SIG-M5 treated with dmso at 0.1 percent for 504 hours (cell line): ENCODE data around the gene LILRA1.
"Not testable (repeated sequence)": the region's sequence is repeated elsewhere in the genome, so short reads cannot be mapped to it uniquely, and the experiment has no call there.

Experiments used
- DNase-seq: peaks from one replicate; lab custom pipeline; 2025; ENCODE audit not compliant: unreplicated experiment; lab: John Stamatoyannopoulos, UW

Gene LILRA1

DNA sequence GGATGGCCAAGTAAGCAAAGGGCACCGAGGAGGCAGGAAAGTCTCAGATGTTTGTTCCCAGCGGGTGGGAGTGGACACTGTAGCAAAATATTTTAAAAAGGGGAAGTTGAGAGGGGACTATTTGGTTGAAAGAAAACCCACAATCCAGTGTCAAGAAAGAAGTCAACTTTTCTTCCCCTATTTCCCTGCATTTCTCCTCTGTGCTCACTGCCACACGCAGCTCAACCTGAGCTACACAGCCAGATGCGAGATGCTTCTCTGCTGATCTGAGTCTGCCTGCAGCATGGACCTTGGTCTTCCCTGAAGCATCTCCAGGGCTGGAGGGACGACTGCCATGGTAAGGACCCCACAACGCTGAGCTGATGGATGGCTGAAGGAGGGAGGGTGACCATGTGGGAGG, at the start of gene LILRA1:
LILRA1 (plus strand) TSS at position 188 of the 400 bp plus-strand sequence. CDS start 613 bp downstream, outside the sequence.
- peak; percentile 84 for DNase-seq

DNA sequence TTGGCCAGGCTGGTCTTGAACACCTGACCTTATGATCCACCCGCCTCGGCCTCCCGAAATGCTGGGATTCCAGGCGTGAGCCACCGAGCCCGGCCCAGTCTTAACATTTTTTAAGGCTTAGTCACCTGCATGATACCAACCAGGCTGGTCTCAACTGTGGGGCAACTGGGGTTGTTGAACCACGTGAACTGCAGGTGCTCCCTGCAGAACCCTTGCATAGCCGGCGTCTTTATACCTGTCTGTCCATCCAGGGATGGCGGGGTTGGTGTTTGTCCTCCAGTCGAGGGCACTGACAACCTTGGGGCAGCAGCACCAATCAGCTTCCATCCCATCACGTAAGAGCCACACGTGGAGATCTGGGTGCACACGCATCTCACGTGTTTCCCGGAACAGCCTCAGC, 44.6 kb upstream of the LILRA1 start:
- no peak for DNase-seq

DNA sequence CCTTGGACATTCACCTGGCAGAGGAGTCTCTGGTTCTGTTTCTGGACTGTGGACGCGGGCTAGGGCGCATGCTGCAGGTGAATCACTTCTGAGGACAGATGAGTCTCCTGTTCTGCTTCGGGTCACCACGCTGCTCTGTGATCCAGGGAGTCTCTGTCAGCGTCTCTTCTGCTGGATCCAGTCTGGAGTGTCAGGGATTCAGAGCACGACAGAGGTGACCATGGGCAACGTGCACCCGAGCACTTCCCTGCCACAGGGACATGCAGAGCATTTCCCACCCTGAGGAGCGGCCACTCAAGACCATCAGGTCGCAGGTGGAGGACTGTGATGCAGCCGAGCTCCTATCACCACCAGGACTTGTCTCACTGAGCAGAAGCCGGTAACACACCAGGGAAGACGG, 44.2 kb upstream of the LILRA1 start:
- DNase-seq: no peak

DNA sequence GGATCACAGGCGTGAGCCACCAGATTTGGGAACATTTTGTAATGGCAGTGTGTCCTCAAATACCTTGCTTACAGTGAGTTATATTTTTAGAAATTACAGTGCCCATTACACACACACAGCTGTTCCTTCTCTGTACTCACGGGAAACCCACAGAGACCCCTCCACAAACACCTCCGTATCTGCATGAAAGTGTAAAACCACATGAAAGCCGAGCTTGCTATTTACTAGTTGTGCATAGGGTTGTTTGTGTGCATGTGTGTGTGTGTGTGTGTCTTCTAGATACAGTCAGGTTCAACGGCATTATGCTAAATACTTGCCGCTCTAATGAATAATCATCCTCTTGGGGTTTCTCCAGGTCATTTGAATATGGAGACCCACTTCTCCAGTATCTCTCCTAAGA, 42.1 kb upstream of the LILRA1 start:
- no peak for DNase-seq

DNA sequence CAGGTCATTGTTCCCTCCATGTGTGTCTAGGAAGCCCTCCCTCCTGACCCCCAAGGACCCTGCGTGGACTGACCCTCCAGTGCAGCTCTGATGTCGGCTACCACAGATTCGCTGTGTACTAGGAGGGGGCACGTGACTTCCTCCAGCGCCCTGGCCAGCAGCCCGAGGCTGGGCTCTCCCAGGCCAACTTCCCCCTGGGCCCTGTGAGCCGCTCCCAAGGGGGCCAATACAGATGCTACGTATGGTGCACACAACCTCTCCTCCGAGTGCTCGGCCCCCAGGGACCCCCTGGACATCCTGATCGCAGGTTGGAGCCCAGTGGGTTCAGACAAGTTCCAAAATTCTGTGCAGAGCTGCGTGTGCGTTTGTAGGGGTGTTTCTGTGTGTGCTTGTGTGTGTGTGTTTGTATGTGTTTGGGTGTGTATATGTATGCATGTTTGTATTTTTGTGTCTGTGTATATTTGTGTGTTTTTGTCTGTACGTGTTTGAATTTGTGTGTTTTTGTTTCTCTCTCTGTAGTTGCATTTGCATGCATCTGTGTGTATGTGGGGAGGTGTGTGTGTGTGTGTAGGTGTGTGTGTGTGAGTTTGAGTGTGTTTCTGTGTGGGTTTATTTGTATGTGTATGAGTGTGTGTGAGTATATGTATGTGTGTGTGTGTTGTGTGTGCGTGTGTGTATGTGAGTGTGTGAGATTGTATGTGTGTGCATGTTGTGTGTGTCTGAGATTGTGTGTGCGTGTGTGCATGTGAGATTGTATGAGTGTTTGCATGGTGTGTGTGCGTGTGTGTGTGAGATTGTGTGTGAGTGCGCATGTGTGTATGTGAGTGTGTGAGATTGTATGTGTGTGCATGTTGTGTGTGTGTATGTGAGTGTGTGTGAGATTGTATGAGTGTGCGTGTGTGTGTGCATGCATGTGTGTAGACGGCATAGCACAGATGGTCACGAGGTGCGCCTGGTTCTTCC, 41.2 kb upstream of the LILRA1 start:
- no peak for DNase-seq

DNA sequence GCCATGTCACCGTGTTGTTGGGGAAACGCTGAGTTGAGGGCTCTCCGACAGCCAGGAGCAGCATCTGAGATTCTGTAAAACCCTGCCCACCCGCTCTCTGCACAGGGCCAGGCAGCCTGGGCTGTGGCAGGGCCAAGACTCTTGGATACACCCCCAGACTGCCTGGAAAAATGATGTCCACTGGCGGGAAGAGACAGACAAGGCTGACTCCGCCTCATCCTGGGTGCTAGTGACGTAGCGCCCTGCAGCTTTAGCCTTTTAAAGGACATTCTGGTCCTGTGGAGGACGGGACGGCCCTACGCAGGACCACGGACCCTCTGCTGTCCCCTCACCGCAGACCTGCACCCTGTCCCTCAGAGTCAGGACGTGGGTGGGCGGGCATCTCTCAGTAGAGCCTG, 40.5 kb upstream of the LILRA1 start:
- DNase-seq: no peak

DNA sequence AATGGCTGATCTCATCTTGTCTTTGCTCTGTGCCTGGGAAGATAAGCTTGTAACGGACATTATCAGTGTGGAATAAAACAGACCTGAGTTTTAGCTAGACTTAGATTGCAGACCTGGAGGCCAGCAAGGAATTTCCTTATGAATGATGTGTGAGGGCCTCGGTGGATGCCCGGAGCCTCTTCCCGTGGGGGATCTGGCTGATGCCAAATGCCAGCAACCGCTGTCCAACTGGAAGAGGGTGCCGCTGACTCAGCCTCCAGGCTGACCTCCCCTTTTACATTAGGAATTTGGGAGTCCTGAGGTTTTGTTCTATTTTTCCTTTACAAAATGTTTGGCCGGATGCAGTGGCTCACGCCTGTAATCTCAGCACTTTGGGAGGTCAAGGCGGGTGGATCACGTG, 39.4 kb upstream of the LILRA1 start:
- DNase-seq: no peak

DNA sequence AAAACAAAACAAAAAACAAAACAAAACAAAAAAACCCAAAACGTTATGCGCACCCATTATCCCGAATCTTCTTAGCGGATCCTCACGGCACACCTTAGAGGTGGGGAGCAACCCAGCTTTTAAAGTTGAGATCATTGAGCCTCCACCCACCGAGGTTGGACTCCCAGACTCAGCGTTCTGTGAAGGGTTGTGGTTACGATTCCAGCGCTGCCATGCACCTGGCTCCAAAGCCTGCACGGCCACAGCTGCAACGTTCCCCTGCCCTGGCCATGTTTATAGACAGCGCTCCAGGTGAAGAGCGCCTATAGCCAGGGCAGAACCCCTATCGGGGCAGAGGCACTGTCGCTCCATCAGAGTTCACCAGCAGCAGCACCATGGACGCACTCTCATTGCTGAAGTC, 38.5 kb upstream of the LILRA1 start:
- no peak for DNase-seq

DNA sequence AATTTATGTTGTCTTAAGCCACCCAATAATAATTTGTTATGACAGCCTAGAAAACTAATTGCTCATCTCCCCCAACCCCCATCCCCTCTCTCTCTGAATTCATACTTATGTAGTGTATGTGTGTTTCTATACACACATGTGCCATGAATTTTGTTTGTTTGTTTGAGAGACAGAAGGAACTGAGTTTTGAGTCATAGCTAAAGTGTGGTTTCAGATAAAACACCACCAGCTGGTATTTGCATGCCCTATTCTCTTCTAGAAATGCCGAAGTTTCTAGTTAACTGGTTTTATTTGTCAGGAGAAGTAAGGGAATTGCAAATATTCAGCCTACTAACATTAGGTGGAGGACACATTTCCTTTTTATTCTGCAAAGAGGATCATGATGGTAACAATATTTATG, 37.2 kb upstream of the LILRA1 start:
- DNase-seq: no peak

DNA sequence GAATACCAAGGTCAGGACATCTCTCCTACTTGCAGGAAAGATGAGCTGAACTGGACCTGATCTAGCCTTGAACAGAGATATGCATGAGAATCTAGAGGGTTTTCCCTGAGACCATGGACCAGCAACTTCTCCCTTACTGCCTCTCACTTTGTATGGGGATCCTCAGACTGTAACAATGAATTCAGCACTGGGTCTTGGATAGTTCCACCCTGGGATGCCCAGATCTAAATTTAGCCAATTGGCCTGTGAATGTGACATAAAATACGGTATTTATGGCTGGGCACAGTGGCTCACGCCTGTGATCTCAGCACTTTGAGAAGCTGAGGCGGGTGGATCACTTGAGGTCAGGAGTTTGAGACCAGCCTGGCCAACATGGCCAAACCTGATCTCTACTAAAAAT, 35.1 kb upstream of the LILRA1 start:
- DNase-seq: no peak

DNA sequence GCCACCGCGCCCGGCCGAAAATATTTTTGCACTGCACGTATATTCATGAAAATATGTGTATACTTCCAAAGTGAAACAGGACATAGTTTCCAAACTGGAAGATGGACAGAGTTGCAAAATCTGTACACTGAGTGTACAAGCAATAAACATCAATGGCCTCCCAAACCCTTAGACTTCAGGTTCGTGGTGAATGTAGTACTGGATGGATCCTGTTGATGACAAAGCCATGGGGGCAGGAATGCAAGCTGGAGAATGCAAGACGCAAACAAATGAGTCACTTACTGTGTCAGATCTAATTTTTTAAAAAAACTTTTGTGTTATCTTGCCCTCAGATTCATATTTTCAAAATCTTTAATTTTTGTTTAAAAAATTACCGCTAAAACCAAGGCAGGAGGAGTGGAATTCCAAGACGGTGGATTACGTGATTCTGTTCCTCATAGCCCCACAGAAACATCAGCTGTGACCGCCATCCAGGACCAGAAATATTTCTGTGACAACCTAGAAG, 32.5 kb upstream of the LILRA1 start:
- no peak for DNase-seq

DNA sequence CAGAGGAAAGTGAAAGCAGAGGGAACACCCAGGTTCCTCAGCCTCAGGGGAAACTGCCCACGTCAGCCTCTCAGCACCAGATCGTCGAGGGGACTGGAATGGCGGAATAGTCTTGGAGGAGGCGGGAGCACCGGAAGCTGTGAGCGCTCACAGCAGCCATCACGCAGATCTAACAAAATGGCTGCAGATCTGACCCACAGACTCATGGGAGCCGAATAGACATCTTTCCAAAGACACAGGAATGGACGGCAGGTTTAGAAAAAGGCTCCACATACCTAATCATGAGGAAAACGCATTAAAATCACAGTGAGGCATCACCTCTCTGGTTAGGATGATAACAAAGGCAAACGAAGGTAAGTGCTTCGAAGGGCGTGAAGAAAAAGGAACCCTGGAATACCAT, 31.6 kb upstream of the LILRA1 start:
- DNase-seq: no peak

DNA sequence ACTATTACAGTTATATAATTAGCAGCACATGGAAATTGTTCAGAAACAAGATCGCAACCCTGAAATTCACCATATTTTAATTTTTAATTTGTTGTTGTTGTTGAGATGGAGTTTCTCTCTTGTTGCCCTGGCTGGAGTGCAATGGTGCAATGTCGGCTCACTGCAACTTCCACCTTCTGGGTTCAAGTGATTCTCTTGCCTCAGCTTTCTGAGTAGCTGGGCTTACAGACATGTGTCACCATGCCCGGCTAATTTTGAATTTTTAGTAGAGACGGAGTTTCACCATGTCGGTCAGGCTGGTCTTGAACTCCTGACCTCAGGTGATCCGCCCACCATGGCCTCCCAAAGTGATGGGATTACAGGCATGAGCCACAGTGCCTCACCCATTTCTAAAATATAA, 30.2 kb upstream of the LILRA1 start:
- DNase-seq: not testable (repeated sequence)

DNA sequence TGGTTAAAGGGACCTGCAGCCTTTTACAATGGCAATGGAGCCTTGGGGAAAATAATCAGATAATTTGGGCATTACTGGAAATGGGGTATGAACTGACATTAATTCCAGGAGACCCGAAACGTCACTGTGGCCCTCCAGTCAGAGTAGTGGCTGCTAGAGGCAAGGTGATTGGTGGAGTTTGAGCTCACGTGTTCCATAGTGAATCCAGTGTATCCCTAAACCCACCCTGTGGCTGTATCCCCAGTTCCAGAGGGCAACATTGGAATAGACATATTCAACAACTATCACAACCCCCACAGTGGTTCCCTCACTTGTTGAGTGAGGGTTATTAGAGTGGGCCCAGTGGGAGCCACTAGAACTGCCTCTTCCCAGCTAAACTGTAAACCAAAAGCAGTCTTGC, 23.1 kb upstream of the LILRA1 start:
- DNase-seq: no peak

DNA sequence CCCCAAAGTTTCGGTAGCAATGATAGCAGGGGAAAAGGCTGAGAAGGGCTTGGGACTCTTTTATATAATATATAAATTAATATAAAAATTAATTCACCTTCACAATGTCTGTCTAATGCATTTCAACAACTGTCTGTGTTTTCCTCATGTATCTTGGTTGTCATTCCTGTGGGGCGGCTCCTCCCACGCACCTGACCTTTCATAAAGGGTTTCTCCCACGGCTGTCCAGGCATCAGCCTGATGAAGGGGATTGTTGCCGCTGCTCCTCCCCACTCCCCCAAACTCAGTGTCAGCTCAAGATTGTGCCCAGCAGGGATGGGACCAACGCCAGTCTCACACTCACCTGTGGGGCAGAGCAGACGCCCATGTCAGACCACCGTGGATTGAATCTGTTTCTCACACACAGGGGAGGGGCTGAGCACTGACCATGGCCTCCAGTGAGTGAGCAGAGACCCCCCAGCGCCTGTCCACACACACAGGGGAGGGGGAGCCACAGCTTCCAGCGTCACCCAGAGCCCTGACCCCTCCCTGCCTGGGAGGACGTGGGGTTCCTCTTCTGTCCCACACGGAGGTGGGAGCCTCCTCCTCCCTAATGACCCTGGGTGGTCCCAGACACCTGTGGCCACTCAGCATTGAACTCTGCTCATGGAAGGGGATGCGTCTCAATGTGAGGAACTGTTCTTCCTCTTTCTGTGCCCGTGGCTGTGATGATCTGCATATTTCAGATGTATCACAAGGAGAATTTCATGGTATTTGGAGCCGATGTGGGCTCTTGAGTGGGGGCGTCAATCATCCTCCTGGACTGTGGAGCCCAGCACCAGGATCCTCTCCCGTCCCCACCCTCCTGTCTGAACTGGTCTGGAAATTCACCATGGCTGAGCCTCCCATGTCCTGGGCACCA, 21.5 kb upstream of the LILRA1 start:
- DNase-seq: peak; percentile 60

DNA sequence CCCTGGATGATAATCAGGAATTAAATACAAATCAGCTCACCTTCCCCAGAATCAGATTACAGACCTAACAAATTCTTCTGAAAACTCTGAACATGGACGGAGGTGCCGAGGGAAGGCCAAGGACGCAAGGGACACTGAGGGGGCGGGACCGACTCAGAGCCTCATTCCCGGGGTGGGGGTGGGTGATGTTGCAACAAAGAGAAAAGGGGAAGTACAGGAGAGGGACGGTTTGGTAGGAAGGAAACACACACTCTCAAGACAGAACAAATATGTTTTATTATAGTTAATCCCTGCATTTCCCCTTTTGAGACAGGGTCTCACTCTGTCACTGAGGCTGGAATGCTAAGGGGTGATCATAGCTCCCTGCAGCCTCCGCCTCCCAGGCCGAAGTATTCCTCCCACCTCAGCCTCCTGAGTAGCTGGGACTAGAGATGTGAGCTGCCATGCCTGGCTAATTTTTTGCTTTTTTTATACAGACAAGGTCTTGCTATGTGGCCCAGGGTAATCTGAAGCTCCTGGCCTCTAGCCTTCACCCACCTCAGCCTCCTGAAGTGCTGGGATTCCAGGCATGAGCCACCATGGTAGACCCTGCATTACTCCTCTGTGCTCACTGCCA, 20.6 kb upstream of the LILRA1 start:
- DNase-seq: peak; percentile 91

DNA sequence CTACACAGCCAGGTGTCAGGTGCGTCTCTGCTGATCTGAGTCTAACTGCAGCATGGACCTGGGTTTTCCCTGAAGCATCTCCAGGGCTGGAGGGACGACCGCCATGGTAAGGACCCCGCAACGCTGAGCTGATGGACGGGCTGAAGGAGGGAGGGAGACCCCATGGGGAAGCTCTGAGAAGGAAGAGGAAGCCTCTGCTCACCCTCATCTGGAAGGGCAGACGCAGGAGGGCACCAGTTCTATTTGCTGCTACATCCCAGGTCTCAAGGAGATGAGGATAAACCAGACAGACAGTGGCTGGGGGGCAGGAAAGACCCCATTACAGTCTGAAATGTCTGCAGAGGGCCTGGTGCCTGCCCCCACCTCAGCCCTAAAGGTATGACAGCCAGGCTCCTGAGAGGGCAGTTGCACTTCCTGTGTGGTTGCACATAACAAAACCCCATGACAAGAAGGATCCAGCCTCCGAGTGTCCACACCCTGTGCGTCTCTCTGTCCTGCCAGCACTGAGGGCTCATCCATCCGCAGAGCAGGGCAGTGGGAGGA, 20.0 kb upstream of the LILRA1 start, which contains the start of gene LILRA2:
LILRA2 (plus strand) TSS at position 461 of the 543 bp plus-strand sequence. CDS start 89 bp downstream, outside the sequence.
- peak; percentile 27 for DNase-seq

DNA sequence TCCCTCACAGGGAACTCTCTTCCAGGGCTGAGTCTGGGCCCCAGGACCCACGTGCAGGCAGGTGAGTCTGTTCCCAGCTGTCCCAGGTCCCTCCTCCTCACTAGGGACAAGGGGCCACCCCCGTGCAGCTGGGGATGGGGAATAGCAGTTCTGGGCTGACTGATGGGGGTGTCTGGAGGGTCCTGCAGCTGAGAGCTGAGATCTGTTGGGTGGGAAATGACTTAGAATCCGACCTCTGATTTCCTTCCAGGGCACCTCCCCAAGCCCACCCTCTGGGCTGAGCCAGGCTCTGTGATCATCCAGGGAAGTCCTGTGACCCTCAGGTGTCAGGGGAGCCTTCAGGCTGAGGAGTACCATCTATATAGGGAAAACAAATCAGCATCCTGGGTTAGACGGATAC, 19.4 kb upstream of the LILRA1 start:
- no peak for DNase-seq

DNA sequence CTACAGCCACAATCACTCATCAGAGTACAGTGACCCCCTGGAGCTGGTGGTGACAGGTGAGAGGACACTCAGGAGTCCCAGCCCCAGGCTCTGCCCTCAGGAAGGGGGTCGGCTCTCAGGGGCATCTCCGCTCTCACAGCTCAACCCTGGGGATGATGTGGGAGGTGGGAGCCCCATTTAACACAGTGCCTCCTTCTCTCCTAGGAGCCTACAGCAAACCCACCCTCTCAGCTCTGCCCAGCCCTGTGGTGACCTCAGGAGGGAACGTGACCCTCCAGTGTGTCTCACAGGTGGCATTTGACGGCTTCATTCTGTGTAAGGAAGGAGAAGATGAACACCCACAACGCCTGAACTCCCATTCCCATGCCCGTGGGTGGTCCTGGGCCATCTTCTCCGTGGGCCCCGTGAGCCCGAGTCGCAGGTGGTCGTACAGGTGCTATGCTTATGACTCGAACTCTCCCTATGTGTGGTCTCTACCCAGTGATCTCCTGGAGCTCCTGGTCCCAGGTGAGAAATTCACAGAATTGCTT, 18.8 kb upstream of the LILRA1 start:
- DNase-seq: no peak

DNA sequence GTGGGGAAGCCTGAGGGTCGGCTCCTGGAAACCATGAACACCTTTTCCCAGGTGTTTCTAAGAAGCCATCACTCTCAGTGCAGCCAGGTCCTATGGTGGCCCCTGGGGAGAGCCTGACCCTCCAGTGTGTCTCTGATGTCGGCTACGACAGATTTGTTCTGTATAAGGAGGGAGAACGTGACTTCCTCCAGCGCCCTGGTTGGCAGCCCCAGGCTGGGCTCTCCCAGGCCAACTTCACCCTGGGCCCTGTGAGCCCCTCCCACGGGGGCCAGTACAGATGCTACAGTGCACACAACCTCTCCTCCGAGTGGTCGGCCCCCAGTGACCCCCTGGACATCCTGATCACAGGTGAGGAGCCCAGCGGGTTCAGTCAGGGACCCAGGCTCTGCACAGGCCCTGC, 18.2 kb upstream of the LILRA1 start:
- DNase-seq: not testable (repeated sequence)
